IPS-20b (cell line): Measurements from ENCODE around the gene ARHGAP26.

Source experiments
- H3K27ac ChIP-seq: one replicate; pipeline ENCODE4 v1.5.1; 2013; ENCODE audit warnings: low read length
- H3K27me3 ChIP-seq: 2 replicates; pipeline ENCODE4 v1.6.1; 2013; ENCODE audit warnings: mild to moderate bottlenecking, low read length, inconsistent platforms; ENCODE audit not compliant: insufficient read depth
- H3K36me3 ChIP-seq: 2 replicates; pipeline ENCODE4 v1.6.1; 2013; ENCODE audit warnings: low read depth, mild to moderate bottlenecking, inconsistent platforms, low read length, moderate library complexity; ENCODE audit not compliant: insufficient read depth
- H3K4me1 ChIP-seq: 2 replicates; pipeline ENCODE4 v1.6.1; 2013; ENCODE audit warnings: mild to moderate bottlenecking, control low read depth, inconsistent platforms, low read length, moderate library complexity; ENCODE audit not compliant: insufficient read depth
- H3K4me3 ChIP-seq: 2 replicates; pipeline ENCODE4 v1.5.1; 2013; ENCODE audit warnings: mild to moderate bottlenecking, low read length, inconsistent platforms
- H3K9ac ChIP-seq: 2 replicates; pipeline ENCODE4 v1.6.1; 2013; ENCODE audit warnings: low read depth, mild to moderate bottlenecking, inconsistent platforms, low read length, moderate library complexity
- H3K9me3 ChIP-seq: 2 replicates; pipeline ENCODE4 v1.6.1; 2013; ENCODE audit warnings: mild to moderate bottlenecking, low read depth, low read length, inconsistent platforms; ENCODE audit not compliant: insufficient read depth

Gene ARHGAP26

GRCh38 chr5:142810081-142810480 is 39.9 kb downstream of the ARHGAP26 start:
- no peak overlapping the region for H3K27ac ChIP-seq
- no peaks in the 10 kb centered on the region for H3K36me3 ChIP-seq
- H3K4me1 ChIP-seq, result peaks cover 6% of the 10 kb centered on the region
- no peaks in the 10 kb centered on the region for H3K9me3 ChIP-seq
- H3K9ac ChIP-seq, result no peak overlapping the region
- H3K27me3 ChIP-seq, result no peaks in the 10 kb centered on the region
- no peak overlapping the region for H3K4me3 ChIP-seq

GRCh38 chr5:142810743-142811290 is 40.6 kb downstream of the ARHGAP26 start:
- no peak overlapping the region for H3K27ac ChIP-seq
- H3K4me3 ChIP-seq, result no peak overlapping the region
- no peaks in the 10 kb centered on the region for H3K36me3 ChIP-seq
- H3K9me3 ChIP-seq, result no peaks in the 10 kb centered on the region
- peaks cover 6% of the 10 kb centered on the region for H3K4me1 ChIP-seq
- no peaks in the 10 kb centered on the region for H3K27me3 ChIP-seq
- H3K9ac ChIP-seq, result no peak overlapping the region

GRCh38 chr5:142811866-142812557 is 41.8 kb downstream of the ARHGAP26 start:
- H3K4me3 ChIP-seq, result no peak overlapping the region
- H3K9ac ChIP-seq, result no peak overlapping the region
- H3K27ac ChIP-seq, result no peak overlapping the region
- H3K36me3 ChIP-seq, result no peaks in the 10 kb centered on the region
- H3K4me1 ChIP-seq, result peaks cover 7% of the 10 kb centered on the region
- no peaks in the 10 kb centered on the region for H3K9me3 ChIP-seq
- H3K27me3 ChIP-seq, result no peaks in the 10 kb centered on the region

- H3K27ac ChIP-seq, result no peak overlapping the region
- H3K4me3 ChIP-seq, result no peak overlapping the region
- H3K9me3 ChIP-seq, result no peaks in the 10 kb centered on the region
- no peaks in the 10 kb centered on the region for H3K36me3 ChIP-seq
- peaks cover 4% of the 10 kb centered on the region for H3K4me1 ChIP-seq
- H3K27me3 ChIP-seq, result no peaks in the 10 kb centered on the region
- H3K9ac ChIP-seq, result no peak overlapping the region
Measured at GRCh38 chr5:142813220-142813619, 43.0 kb downstream of the ARHGAP26 start.

GRCh38 chr5:142814122-142814521 is 43.9 kb downstream of the ARHGAP26 start:
- H3K4me3 ChIP-seq, result no peak overlapping the region
- no peaks in the 10 kb centered on the region for H3K36me3 ChIP-seq
- no peaks in the 10 kb centered on the region for H3K27me3 ChIP-seq
- H3K9me3 ChIP-seq, result no peaks in the 10 kb centered on the region
- no peak overlapping the region for H3K27ac ChIP-seq
- H3K4me1 ChIP-seq, result peaks cover 13% of the 10 kb centered on the region
- no peak overlapping the region for H3K9ac ChIP-seq

- H3K4me1 ChIP-seq, result peaks cover 13% of the 10 kb centered on the region
- no peak overlapping the region for H3K9ac ChIP-seq
- H3K9me3 ChIP-seq, result no peaks in the 10 kb centered on the region
- no peaks in the 10 kb centered on the region for H3K36me3 ChIP-seq
- H3K4me3 ChIP-seq, result no peak overlapping the region
- no peaks in the 10 kb centered on the region for H3K27me3 ChIP-seq
- H3K27ac ChIP-seq, result no peak overlapping the region
Measured at GRCh38 chr5:142815469-142815868, 45.3 kb downstream of the ARHGAP26 start.

GRCh38 chr5:142816531-142817430 is 46.6 kb downstream of the ARHGAP26 start:
- H3K4me1 ChIP-seq, result peaks cover 13% of the 10 kb centered on the region
- no peak overlapping the region for H3K4me3 ChIP-seq
- H3K9ac ChIP-seq, result no peak overlapping the region
- no peak overlapping the region for H3K27ac ChIP-seq
- no peaks in the 10 kb centered on the region for H3K27me3 ChIP-seq
- no peaks in the 10 kb centered on the region for H3K36me3 ChIP-seq
- H3K9me3 ChIP-seq, result no peaks in the 10 kb centered on the region

- Histone ChIP-seq H3K9me3 (no peaks in the 10 kb centered on the region), H3K27me3 (no peaks in the 10 kb centered on the region), H3K36me3 (no peaks in the 10 kb centered on the region), H3K27ac (no peak overlapping the region), H3K4me3 (no peak overlapping the region), H3K9ac (no peak overlapping the region), H3K4me1 (peaks cover 15% of the 10 kb centered on the region)
Measured at GRCh38 chr5:142817949-142818431, 47.8 kb downstream of the ARHGAP26 start.

GRCh38 chr5:142819292-142819691 is 49.1 kb downstream of the ARHGAP26 start:
- Histone ChIP-seq H3K36me3 (no peaks in the 10 kb centered on the region), H3K27ac (no peak overlapping the region), H3K9ac (no peak overlapping the region), H3K4me3 (no peak overlapping the region), H3K27me3 (no peaks in the 10 kb centered on the region), H3K9me3 (no peaks in the 10 kb centered on the region), H3K4me1 (peaks cover 16% of the 10 kb centered on the region)

- Histone ChIP-seq H3K4me1 (peaks cover 19% of the 10 kb centered on the region), H3K9ac (no peak overlapping the region), H3K27me3 (no peaks in the 10 kb centered on the region), H3K36me3 (no peaks in the 10 kb centered on the region), H3K4me3 (no peak overlapping the region), H3K27ac (no peak overlapping the region), H3K9me3 (no peaks in the 10 kb centered on the region)
Measured at GRCh38 chr5:142819825-142820224, 49.6 kb downstream of the ARHGAP26 start.

GRCh38 chr5:142820447-142820846 is 50.3 kb downstream of the ARHGAP26 start:
- Histone ChIP-seq H3K4me1 (peaks cover 25% of the 10 kb centered on the region), H3K27me3 (no peaks in the 10 kb centered on the region), H3K36me3 (no peaks in the 10 kb centered on the region), H3K27ac (no peak overlapping the region), H3K9ac (no peak overlapping the region), H3K9me3 (no peaks in the 10 kb centered on the region), H3K4me3 (no peak overlapping the region)
